Bone marrow (tissue), 2 donors: ENCODE data around the gene SPEN.
"Not testable (repeated sequence)": the region's sequence is repeated elsewhere in the genome, so short reads cannot be mapped to it uniquely, and the experiment has no call there.

ENCODE experiments used
- DNase-seq, 2 donors: peaks; one replicate each; lab custom pipeline; 2025; lab: John Stamatoyannopoulos, UW

Gene SPEN

GRCh38 chr1:15962671-15963362, 115.3 kb downstream of the SPEN start:
- no peak for DNase-seq

GRCh38 chr1:15963363-15963967, 116.0 kb downstream of the SPEN start:
- DNase-seq, result no peak

- DNase-seq, result no peak
Observed at GRCh38 chr1:15963968-15964648, 116.6 kb downstream of the SPEN start.

GRCh38 chr1:15965228-15965767, 117.8 kb downstream of the SPEN start:
- DNase-seq, result no peak

- peak; percentile 57 to 86 for DNase-seq
Observed at GRCh38 chr1:15966081-15966955, 118.8 kb downstream of the SPEN start.

- no peak for DNase-seq
Observed at GRCh38 chr1:15966956-15967344, 119.4 kb downstream of the SPEN start.

GRCh38 chr1:15968172-15968571, 120.7 kb downstream of the SPEN start:
- no peak for DNase-seq

GRCh38 chr1:15969321-15969880, 121.9 kb downstream of the SPEN start:
- DNase-seq, result no peak

GRCh38 chr1:15970911-15971310, 123.4 kb downstream of the SPEN start:
- no peak for DNase-seq

GRCh38 chr1:15972409-15972808, 124.9 kb downstream of the SPEN start:
- no peak for DNase-seq

- no peak for DNase-seq
Observed at GRCh38 chr1:15973772-15974171, 126.3 kb downstream of the SPEN start.

- no peak for DNase-seq
Observed at GRCh38 chr1:15974855-15975254, 127.3 kb downstream of the SPEN start.

GRCh38 chr1:15975358-15975804, 127.9 kb downstream of the SPEN start:
- peak in 1 of 2 donors; percentile 7 for DNase-seq

GRCh38 chr1:15975805-15976680, 128.5 kb downstream of the SPEN start, which contains the start of gene ZBTB17:
ZBTB17 (minus strand) TSS chr1:15976101; CDS start chr1:15948495, 27,606 bp downstream.
- DNase-seq, result peak; percentile 81 to 91

- not testable (repeated sequence) for DNase-seq
Observed at GRCh38 chr1:15977947-15978346, 130.4 kb downstream of the SPEN start.

- no peak for DNase-seq
Observed at GRCh38 chr1:15981679-15982078, 134.2 kb downstream of the SPEN start.

- DNase-seq, result no peak
Observed at GRCh38 chr1:15983275-15983674, 135.8 kb downstream of the SPEN start.

GRCh38 chr1:15985611-15986297, 138.2 kb downstream of the SPEN start:
- DNase-seq, result no peak

GRCh38 chr1:15988856-15989736, 141.6 kb downstream of the SPEN start:
- DNase-seq, result no peak
